SK-N-SH (cell line): ENCODE data around the gene FIBIN. TPM values are rescaled to one million over a fixed set of nuclear protein-coding genes. Genes with fewer than 3 reads are reported as not detected.
"Not testable (repeated sequence)": the region's sequence is repeated elsewhere in the genome, so short reads cannot be mapped to it uniquely, and the experiment has no call there.

Experiments
- CTCF ChIA-PET: fragments of 300-600, 350-600 bp; formaldehyde crosslinking; extraction: SDS; loops from one replicate; lab custom pipeline; 2021; lab: Yijun Ruan, JAX
- POLR2A ChIA-PET: fragments of 350-600 bp; sonication (Branson Sonifier 250); formaldehyde crosslinking; extraction: SDS; loops from one replicate; lab custom pipeline; 2020; ENCODE audit warnings: antibody characterized with exemption, inconsistent platforms; lab: Yijun Ruan, JAX
- DNase-seq: peaks from one replicate; pipeline ENCODE4 v3.0.0; 2012
- H2AFZ ChIP-seq: fragments of 200-600 bp; sonication (generic); 2 replicates; pipeline ENCODE4 v1.8.1; 2016; ENCODE audit warnings: antibody characterized with exemption, mild to moderate bottlenecking, low read depth
- H3F3A ChIP-seq: fragments of 200-600 bp; sonication (generic); replicated peaks from 2 replicates; pipeline ENCODE3; 2016; ENCODE audit warnings: antibody characterized with exemption, mild to moderate bottlenecking; ENCODE audit not compliant: insufficient read depth
- H3K27ac ChIP-seq, 2 experiments: fragments of 200-500 bp in 1 of 2; fragments of 200-600 bp in 1 of 2; sonication (Bioruptor generic) in 1 of 2; sonication (generic), shearing (Covaris generic) in 1 of 2; 2 replicates each; pipeline versions ENCODE4 v1.5.1 to v1.6.1; 2014 to 2016; ENCODE audit warnings: low read depth in 2 of 2, inconsistent platforms in 1 of 2, low read length in 1 of 2, mild to moderate bottlenecking in 1 of 2, mixed read lengths in 1 of 2
- H3K27me3 ChIP-seq: fragments of 200-600 bp; sonication (generic), shearing (Covaris generic); 2 replicates; pipeline ENCODE4 v1.6.1; 2016; ENCODE audit warnings: mixed run types; ENCODE audit not compliant: insufficient read depth
- H3K36me3 ChIP-seq, 2 experiments: fragments of 200-500 bp in 1 of 2; fragments of 200-600 bp in 1 of 2; sonication (Bioruptor generic) in 1 of 2; sonication (generic) in 1 of 2; replicated peaks in 1 of 2; 2 replicates each; pipeline versions ENCODE3 to v1.5.1; 2014 to 2016; ENCODE audit warnings: low read length in 1 of 2, mild to moderate bottlenecking in 1 of 2; ENCODE audit not compliant: insufficient read depth in 2 of 2, control insufficient read depth in 1 of 2
- H3K4me1 ChIP-seq, 2 experiments: fragments of 200-500 bp in 1 of 2; fragments of 200-600 bp in 1 of 2; sonication (Bioruptor generic) in 1 of 2; sonication (generic), shearing (Covaris generic) in 1 of 2; 2 replicates each; pipeline versions ENCODE4 v1.5.1 to v1.6.1; 2014 to 2016; ENCODE audit warnings: low read depth in 1 of 2, low read length in 1 of 2, mixed run types in 1 of 2; ENCODE audit not compliant: insufficient read depth in 2 of 2, control insufficient read depth in 1 of 2
- H3K4me2 ChIP-seq: fragments of 200-600 bp; sonication (generic), shearing (Covaris generic); 2 replicates; pipeline ENCODE4 v1.6.1; 2017; ENCODE audit warnings: mixed run types
- H3K4me3 ChIP-seq, 2 experiments: fragments of 200-500 bp in 1 of 2; fragments of 200-600 bp in 1 of 2; sonication (Bioruptor generic) in 1 of 2; sonication (generic), shearing (Covaris generic) in 1 of 2; 2 replicates each; pipeline versions ENCODE4 v1.5.1 to v1.8.1; 2014 to 2016; ENCODE audit warnings: low read depth in 2 of 2, inconsistent platforms in 1 of 2, low read length in 1 of 2, mild to moderate bottlenecking in 1 of 2, mixed read lengths in 1 of 2, moderate library complexity in 1 of 2
- H3K79me2 ChIP-seq: fragments of 200-600 bp; sonication (generic); 2 replicates; pipeline ENCODE4 v1.8.1; 2017; ENCODE audit warnings: mild to moderate bottlenecking; ENCODE audit not compliant: insufficient read depth
- H3K9ac ChIP-seq: fragments of 200-600 bp; sonication (generic); 2 replicates; pipeline ENCODE4 v1.6.1; 2017; ENCODE audit warnings: mixed run types
- H3K9me2 ChIP-seq: fragments of 200-600 bp; sonication (generic); 2 replicates; pipeline ENCODE4 v1.6.1; 2017; ENCODE audit warnings: mixed run types
- H3K9me3 ChIP-seq: fragments of 200-600 bp; sonication (generic); 2 replicates; pipeline ENCODE4 v1.6.1; 2017; ENCODE audit warnings: mixed run types, mild to moderate bottlenecking, moderate library complexity
- H4K20me1 ChIP-seq: fragments of 200-600 bp; sonication (generic); 2 replicates; pipeline ENCODE4 v1.6.1; 2017; ENCODE audit warnings: mild to moderate bottlenecking, mixed run types; ENCODE audit not compliant: insufficient read depth
- CHD2 ChIP-seq: fragments of 150-350 bp; IDR thresholded peaks from 2 replicates; pipeline ENCODE4 v1.6.1; 2018; ENCODE audit warnings: low read length; ENCODE audit not compliant: partially characterized antibody
- ELF1 ChIP-seq: IDR thresholded peaks from 2 replicates; pipeline ENCODE4 v1.4.0; 2012
- EP300 ChIP-seq, 2 experiments: IDR thresholded peaks; 2 replicates each; pipeline versions ENCODE4 v1.4.0 to v1.6.1; 2012; ENCODE audit warnings: borderline replicate concordance in 1 of 2, low read depth in 1 of 2, low read length in 1 of 2
- EZH2phosphoT487 ChIP-seq: fragments of 200-600 bp; sonication (generic); IDR thresholded peaks from 2 replicates; pipeline ENCODE4 v1.6.1; 2017; ENCODE audit warnings: low read depth, mixed run types, mild to moderate bottlenecking, antibody characterized with exemption, moderate library complexity, borderline replicate concordance
- FOSL2 ChIP-seq: IDR thresholded peaks from 2 replicates; pipeline ENCODE4 v1.4.0; 2012; ENCODE audit warnings: low read depth, mild to moderate bottlenecking, moderate library complexity, borderline replicate concordance
- FOXJ3 ChIP-seq: sonication (generic); formaldehyde crosslinking; IDR thresholded peaks from 2 replicates; pipeline ENCODE4 v1.5.1; 2020; ENCODE audit warnings: mild to moderate bottlenecking, missing genetic modification reagents
- GABPA ChIP-seq: IDR thresholded peaks from 2 replicates; pipeline ENCODE4 v1.4.0; 2012; ENCODE audit warnings: low read depth, mild to moderate bottlenecking
- GATA2 ChIP-seq: sonication (generic); formaldehyde crosslinking; IDR thresholded peaks from 2 replicates; pipeline ENCODE4 v1.5.0; 2020; ENCODE audit warnings: mild to moderate bottlenecking, missing genetic modification reagents
- MAX ChIP-seq: IDR thresholded peaks from 2 replicates; pipeline ENCODE4 v1.4.0; 2012; ENCODE audit warnings: low read depth
- NFIC ChIP-seq: IDR thresholded peaks from 2 replicates; pipeline ENCODE4 v1.4.0; 2012; ENCODE audit warnings: borderline replicate concordance
- NRF1 ChIP-seq: IDR thresholded peaks from 2 replicates; pipeline ENCODE4 v1.6.1; 2012; ENCODE audit warnings: low read depth, mild to moderate bottlenecking, low read length
- PBX3 ChIP-seq: IDR thresholded peaks from 2 replicates; pipeline ENCODE4; 2012
- RAD21 ChIP-seq: IDR thresholded peaks from 2 replicates; pipeline ENCODE4 v1.6.1; 2012; ENCODE audit warnings: mild to moderate bottlenecking, low read length
- RXRA ChIP-seq: IDR thresholded peaks from 2 replicates; pipeline ENCODE4 v1.4.0; 2012; ENCODE audit warnings: low read depth, mild to moderate bottlenecking, borderline replicate concordance
- YY1 ChIP-seq: IDR thresholded peaks from 2 replicates; pipeline ENCODE4 v1.4.0; 2012; ENCODE audit warnings: low read depth, mild to moderate bottlenecking
- whole genome bisulfite sequencing: methylation state at CpG from one replicate; pipeline ENCODE4 v1.1.6; 2017; ENCODE audit warnings: low lambda C conversion rate; 5-methylcytosine and 5-hydroxymethylcytosine counted together
- polyA plus RNA-seq, 3 experiments: library from polyadenylated mRNA; depleted of rRNA; stranded (reverse); fragments of >200 nt; gene quantifications; 2 replicates each; pipeline ENCODE4 v1.2.3, GENCODE V29; 2012
- TF ChIP-seq, protein P1 (sequence below): IDR thresholded peaks from 2 replicates; pipeline ENCODE4 v1.6.1; 2012; ENCODE audit warnings: mild to moderate bottlenecking, low read depth, low read length, moderate library complexity
- TF ChIP-seq, protein P2 (sequence below): IDR thresholded peaks from 2 replicates; pipeline ENCODE4 v1.4.0; 2012; ENCODE audit warnings: low read depth, borderline replicate concordance

The FIBIN gene
- polyA plus RNA-seq, 1 of the 3 experiments (the other 2 are of a cell fraction): 0.66 TPM

DNA sequence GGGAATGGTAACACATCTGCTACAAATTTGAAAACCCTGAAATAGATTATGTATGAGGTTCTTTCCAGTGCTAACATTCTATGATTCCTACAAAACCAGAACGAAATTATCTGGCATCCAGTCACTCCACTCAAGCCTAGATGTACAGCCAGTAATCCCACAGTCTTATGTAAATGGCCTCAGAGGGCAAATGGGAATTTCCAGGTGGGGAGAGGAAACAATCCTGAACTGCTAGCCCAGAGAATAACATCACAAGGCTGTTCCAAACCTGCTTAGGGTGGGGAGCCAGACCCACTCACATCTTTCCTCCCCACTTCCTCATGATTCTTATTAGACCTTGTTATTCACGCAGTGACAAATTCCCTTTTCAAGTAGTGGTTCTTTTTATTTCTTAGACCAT lies 3.5 kb downstream of the FIBIN start:
- Histone ChIP-seq H3K27me3 (no peaks in the 10 kb centered on the region), H3K4me3 (no peak overlapping the region), H3K9me3 (no peaks in the 10 kb centered on the region), H3F3A (peaks cover 8% of the 10 kb centered on the region), H2AFZ (no peak overlapping the region), H3K4me1 (peaks cover 2 to 6% of the 10 kb centered on the region in 2 experiments; a peak in 3 of 4 replicates), H4K20me1 (no peaks in the 10 kb centered on the region), H3K9ac (no peak overlapping the region), H3K4me2 (no peak overlapping the region), H3K79me2 (no peaks in the 10 kb centered on the region), H3K27ac (no peak overlapping the region), H3K36me3 (no peaks in the 10 kb centered on the region), H3K9me2 (no peaks in the 10 kb centered on the region)
- no peak for TF ChIP-seq RAD21
- no peak for TF ChIP-seq FOXJ3 (CRISPR knock-in tag)
- no peak for TF ChIP-seq RXRA
- TF ChIP-seq EP300 (IDR thresholded peaks at IDR 0.05; ENCODE audit: borderline replicate concordance in 1 of 2, low read depth in 1 of 2, low read length in 1 of 2): no peak
- no peak for TF ChIP-seq NFIC
- TF ChIP-seq EZH2phosphoT487: no peak
- ChIA-PET POLR2A (no interaction called here), CTCF (no interaction called here)
- no peak for DNase-seq
- 66% methylated on average over 2 of the region's 2 CpGs for WGBS

DNA sequence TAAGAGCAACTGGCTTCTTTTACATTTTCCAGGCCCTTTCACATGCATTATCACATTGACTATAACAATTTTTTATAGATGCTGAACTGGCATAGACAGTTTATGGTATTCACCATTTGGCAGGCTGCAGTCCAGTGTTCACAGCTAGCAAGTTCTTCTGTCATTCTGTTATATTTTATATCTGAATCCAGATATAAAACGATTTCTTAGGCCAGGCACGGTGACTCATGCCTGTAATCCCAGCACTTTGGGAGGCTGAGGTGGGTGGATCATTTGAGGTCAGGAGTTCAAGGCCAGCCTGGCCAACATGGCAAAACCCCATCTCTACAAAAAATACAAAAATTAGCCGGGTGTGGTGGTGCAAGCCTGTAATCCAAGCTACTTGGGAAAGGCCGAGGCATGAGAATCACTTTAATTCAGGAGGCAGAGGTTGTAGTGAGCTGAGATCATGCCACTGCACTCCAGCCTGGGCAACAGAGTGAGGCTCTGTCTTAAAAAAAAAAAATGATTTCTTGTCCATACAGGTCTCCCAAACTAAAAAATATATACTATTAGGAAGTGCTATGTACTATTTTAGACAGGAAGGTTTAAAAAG lies 7.3 kb downstream of the FIBIN start:
- H3K27ac ChIP-seq, H4K20me1 ChIP-seq, H3K4me2 ChIP-seq, POLR2A ChIA-PET, H2AFZ ChIP-seq, H3K9me3 ChIP-seq, H3K4me3 ChIP-seq, CTCF ChIA-PET, H3K9me2 ChIP-seq, DNase-seq, H3K27me3 ChIP-seq, H3K79me2 ChIP-seq, H3K36me3 ChIP-seq, H3K9ac ChIP-seq, H3F3A ChIP-seq, H3K4me1 ChIP-seq: not testable (repeated sequence)
- 54% methylated on average over 4 of the region's 4 CpGs for WGBS

DNA sequence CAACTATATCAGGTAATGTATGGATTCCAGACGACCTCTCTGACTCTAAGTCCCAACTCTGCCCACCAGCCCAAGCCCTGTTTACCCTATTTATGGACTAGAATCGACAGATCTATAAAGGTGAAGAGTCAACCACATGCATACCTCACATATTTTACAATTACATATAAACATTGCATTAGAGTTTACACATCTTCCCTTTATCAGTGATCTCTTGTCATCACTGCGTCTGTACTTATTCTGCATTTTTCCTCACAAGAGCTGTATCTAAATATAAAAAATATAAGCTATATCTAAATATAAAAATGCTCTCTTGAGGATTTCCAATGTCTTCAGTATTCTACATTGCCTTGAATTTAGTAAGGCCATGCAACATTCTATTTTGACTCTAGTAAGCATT lies 8.5 kb downstream of the FIBIN start:
- ChIA-PET CTCF (interaction anchor here (0.6 to 2.6 kb wide), 3 partner anchors 10 to 705 kb away, joined by 3 to 7 read pairs (median 3); no protein-coding TSS in a partner anchor), POLR2A (no interaction called here)
- no peak overlapping the region for H2AFZ ChIP-seq
- peaks cover 0 to 4% of the 10 kb centered on the region in 2 experiments; a peak in 2 of 4 replicates for H3K4me1 ChIP-seq
- no peaks in the 10 kb centered on the region for H3K36me3 ChIP-seq
- no peaks in the 10 kb centered on the region for H4K20me1 ChIP-seq
- H3K9me3 ChIP-seq: no peaks in the 10 kb centered on the region
- WGBS: 67% methylated on average over 3 of the region's 3 CpGs
- H3K4me2 ChIP-seq: no peak overlapping the region
- no peaks in the 10 kb centered on the region for H3K9me2 ChIP-seq
- TF ChIP-seq FOSL2 (no peak), ELF1 (no peak), CHD2 (no peak), GABPA (no peak), PBX3 (no peak), GATA2 (CRISPR knock-in tag) (no peak), NRF1 (no peak), MAX (no peak), NFIC (no peak), EZH2phosphoT487 (no peak), YY1 (no peak)
- TF ChIP-seq, protein P1, sequence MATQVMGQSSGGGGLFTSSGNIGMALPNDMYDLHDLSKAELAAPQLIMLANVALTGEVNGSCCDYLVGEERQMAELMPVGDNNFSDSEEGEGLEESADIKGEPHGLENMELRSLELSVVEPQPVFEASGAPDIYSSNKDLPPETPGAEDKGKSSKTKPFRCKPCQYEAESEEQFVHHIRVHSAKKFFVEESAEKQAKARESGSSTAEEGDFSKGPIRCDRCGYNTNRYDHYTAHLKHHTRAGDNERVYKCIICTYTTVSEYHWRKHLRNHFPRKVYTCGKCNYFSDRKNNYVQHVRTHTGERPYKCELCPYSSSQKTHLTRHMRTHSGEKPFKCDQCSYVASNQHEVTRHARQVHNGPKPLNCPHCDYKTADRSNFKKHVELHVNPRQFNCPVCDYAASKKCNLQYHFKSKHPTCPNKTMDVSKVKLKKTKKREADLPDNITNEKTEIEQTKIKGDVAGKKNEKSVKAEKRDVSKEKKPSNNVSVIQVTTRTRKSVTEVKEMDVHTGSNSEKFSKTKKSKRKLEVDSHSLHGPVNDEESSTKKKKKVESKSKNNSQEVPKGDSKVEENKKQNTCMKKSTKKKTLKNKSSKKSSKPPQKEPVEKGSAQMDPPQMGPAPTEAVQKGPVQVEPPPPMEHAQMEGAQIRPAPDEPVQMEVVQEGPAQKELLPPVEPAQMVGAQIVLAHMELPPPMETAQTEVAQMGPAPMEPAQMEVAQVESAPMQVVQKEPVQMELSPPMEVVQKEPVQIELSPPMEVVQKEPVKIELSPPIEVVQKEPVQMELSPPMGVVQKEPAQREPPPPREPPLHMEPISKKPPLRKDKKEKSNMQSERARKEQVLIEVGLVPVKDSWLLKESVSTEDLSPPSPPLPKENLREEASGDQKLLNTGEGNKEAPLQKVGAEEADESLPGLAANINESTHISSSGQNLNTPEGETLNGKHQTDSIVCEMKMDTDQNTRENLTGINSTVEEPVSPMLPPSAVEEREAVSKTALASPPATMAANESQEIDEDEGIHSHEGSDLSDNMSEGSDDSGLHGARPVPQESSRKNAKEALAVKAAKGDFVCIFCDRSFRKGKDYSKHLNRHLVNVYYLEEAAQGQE: no peak
- TF ChIP-seq, protein P2, sequence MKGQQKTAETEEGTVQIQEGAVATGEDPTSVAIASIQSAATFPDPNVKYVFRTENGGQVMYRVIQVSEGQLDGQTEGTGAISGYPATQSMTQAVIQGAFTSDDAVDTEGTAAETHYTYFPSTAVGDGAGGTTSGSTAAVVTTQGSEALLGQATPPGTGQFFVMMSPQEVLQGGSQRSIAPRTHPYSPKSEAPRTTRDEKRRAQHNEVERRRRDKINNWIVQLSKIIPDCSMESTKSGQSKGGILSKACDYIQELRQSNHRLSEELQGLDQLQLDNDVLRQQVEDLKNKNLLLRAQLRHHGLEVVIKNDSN: no peak
- H3K9ac ChIP-seq: no peak overlapping the region
- H3K27me3 ChIP-seq: no peaks in the 10 kb centered on the region
- no peak overlapping the region for H3K4me3 ChIP-seq
- no peak for DNase-seq
- no peak overlapping the region for H3K27ac ChIP-seq
- no peaks in the 10 kb centered on the region for H3K79me2 ChIP-seq
- peaks cover 6% of the 10 kb centered on the region for H3F3A ChIP-seq
